Measurements from ENCODE around the gene PNPLA1. TPM values are rescaled to one million over a fixed set of nuclear protein-coding genes. Genes with fewer than 3 reads are reported as not detected.

PNPLA1 gene
- total and polyA plus RNA-seq, 7 donors, result 0.04 to 0.05 TPM; not detected in 5

- H3K27me3 ChIP-seq (ENCODE audit: insufficient read depth in 3 of 3, low read length in 2 of 3), result peaks cover 0 to 59% (median 2%) of the 10 kb centered on the region in 3 donors
- intact Hi-C loops (cut with DNase I), result no loop called here
- TF ChIP-seq, protein P1, sequence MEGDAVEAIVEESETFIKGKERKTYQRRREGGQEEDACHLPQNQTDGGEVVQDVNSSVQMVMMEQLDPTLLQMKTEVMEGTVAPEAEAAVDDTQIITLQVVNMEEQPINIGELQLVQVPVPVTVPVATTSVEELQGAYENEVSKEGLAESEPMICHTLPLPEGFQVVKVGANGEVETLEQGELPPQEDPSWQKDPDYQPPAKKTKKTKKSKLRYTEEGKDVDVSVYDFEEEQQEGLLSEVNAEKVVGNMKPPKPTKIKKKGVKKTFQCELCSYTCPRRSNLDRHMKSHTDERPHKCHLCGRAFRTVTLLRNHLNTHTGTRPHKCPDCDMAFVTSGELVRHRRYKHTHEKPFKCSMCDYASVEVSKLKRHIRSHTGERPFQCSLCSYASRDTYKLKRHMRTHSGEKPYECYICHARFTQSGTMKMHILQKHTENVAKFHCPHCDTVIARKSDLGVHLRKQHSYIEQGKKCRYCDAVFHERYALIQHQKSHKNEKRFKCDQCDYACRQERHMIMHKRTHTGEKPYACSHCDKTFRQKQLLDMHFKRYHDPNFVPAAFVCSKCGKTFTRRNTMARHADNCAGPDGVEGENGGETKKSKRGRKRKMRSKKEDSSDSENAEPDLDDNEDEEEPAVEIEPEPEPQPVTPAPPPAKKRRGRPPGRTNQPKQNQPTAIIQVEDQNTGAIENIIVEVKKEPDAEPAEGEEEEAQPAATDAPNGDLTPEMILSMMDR (IDR thresholded peaks at IDR 0.05), result no peak
- WGBS, 3 donors, result 90 to 91% (median 90%) methylated on average over 5 of the region's 5 CpGs
- H3K9me3 ChIP-seq, result no peaks in the 10 kb centered on the region
- ATAC-seq, result no peak
- no peaks in the 10 kb centered on the region for H3K4me1 ChIP-seq
- H3K36me3 ChIP-seq (ENCODE audit: insufficient read depth in 1 of 2, low read depth in 1 of 2), result no peaks in the 10 kb centered on the region
- no peak for DNase-seq
- H3K27ac ChIP-seq, result no peak overlapping the region
- no peak overlapping the region for H3K4me3 ChIP-seq
Measured at GRCh38 chr6:36273067-36273466, 3.2 kb downstream of the PNPLA1 start.

GRCh38 chr6:36273802-36274514, 4.1 kb downstream of the PNPLA1 start:
- no peak for ATAC-seq
- TF ChIP-seq, protein P1 (IDR thresholded peaks at IDR 0.05), result no peak
- H3K27me3 ChIP-seq (ENCODE audit: insufficient read depth in 3 of 3, low read length in 2 of 3), result peaks cover 0 to 53% (median 2%) of the 10 kb centered on the region in 3 donors
- no peaks in the 10 kb centered on the region for H3K9me3 ChIP-seq
- no peaks in the 10 kb centered on the region for H3K4me1 ChIP-seq
- H3K36me3 ChIP-seq (ENCODE audit: insufficient read depth in 1 of 2, low read depth in 1 of 2), result no peaks in the 10 kb centered on the region
- no peak overlapping the region for H3K27ac ChIP-seq
- no peak for DNase-seq
- intact Hi-C loops (cut with DNase I), result no loop called here
- H3K4me3 ChIP-seq, result no peak overlapping the region
- WGBS, 3 donors, result 73 to 77% (median 76%) methylated on average over 15 of the region's 15 CpGs

DNA sequence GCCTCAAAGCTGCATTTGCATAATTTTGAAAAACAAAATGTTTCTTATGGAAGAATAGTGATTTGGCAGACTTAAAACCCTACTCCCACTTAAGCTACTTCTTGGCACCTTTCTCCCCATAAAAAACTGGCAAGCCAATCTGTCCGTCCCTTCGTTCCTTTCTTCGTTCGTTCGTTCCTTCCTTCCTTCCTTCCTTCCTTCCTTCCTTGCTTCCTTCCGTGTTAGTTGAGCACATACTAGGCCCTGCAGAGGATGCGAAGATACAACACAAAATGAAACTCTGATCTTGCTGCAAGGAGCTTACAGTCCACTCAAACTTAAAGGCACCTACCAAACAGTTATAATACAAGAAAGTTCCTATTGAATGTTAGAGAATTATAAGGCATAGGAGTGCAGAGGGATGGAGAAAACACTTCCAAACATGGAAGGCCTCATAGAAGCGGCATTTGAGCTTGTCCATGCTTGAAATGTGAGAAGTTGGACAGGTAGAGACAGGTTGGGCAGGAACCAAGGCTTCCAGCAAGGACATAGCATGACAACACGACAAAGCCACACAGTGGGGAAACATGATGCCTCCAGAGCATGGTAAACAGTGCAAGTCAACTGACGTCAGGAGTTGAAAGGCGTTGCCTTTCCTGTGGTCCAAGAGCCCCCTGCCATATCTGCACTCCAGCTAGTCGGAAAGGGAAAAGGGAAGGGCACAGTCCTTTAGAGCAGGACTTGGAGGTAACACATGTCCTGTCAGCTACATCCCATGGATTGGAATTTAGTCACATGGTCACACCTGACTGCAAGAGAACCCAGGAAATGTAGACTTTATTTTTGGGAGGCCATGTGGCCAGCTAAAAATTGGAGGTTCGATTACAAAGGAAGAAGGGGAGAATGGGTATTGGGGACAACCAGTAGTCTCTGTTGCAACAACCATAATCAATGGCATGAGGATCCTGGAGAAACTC, 7.0 kb downstream of the PNPLA1 start:
- H3K4me1 ChIP-seq, result no peaks in the 10 kb centered on the region
- intact Hi-C loops (cut with DNase I), result no loop called here
- no peak overlapping the region for H3K4me3 ChIP-seq
- H3K27ac ChIP-seq, result no peak overlapping the region
- TF ChIP-seq, protein P1 (IDR thresholded peaks at IDR 0.05), result no peak
- no peaks in the 10 kb centered on the region for H3K36me3 ChIP-seq (ENCODE audit: insufficient read depth in 1 of 2, low read depth in 1 of 2)
- H3K9me3 ChIP-seq, result no peaks in the 10 kb centered on the region
- no peak for DNase-seq
- H3K27me3 ChIP-seq (ENCODE audit: insufficient read depth in 3 of 3, low read length in 2 of 3), result peaks cover 5 to 26% (median 6%) of the 10 kb centered on the region in 3 donors
- ATAC-seq, result no peak
- WGBS, 3 donors, result 70 to 81% (median 72%) methylated on average over 13 of the region's 13 CpGs

DNA sequence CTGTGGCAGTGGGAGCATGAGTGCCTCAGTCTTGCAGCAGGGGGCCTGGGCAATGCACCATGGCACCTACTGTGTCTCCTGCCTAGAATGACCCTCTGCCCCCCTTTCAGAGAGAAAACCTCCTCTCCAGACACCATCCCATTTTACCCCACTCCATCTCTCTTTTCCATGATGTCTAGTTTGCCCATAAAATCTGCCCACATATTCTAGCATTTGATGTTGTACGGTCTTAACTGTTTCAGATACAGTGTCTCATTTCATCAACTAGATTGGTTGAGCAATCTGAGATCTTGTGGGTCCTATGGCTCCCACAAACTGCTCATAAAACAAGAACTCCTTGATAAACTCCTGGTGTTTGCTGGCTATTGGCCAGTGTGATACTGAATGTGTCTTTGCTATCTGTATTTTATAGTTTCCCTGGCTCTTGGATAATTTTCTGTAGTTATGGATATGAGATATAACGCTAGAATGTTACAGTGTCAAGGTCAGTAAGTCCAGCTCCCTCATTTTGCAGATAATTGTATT, 8.1 kb downstream of the PNPLA1 start:
- ATAC-seq, result no peak
- intact Hi-C loops (cut with DNase I), result no loop called here
- Histone ChIP-seq H3K4me3 (no peak overlapping the region), H3K36me3 (ENCODE audit: insufficient read depth in 1 of 2, low read depth in 1 of 2) (no peaks in the 10 kb centered on the region), H3K27ac (no peak overlapping the region), H3K4me1 (no peaks in the 10 kb centered on the region), H3K27me3 (ENCODE audit: insufficient read depth in 3 of 3, low read length in 2 of 3) (peaks cover 5 to 22% (median 6%) of the 10 kb centered on the region in 3 donors), H3K9me3 (no peaks in the 10 kb centered on the region)
- TF ChIP-seq, protein P1 (IDR thresholded peaks at IDR 0.05), result no peak
- no peak for DNase-seq
- 68 to 73% (median 73%) methylated on average over 2 of the region's 2 CpGs for WGBS, 3 donors

All from psoas muscle (tissue), 8 donors.